Measurements from ENCODE around the gene ELOVL6.

DNA sequence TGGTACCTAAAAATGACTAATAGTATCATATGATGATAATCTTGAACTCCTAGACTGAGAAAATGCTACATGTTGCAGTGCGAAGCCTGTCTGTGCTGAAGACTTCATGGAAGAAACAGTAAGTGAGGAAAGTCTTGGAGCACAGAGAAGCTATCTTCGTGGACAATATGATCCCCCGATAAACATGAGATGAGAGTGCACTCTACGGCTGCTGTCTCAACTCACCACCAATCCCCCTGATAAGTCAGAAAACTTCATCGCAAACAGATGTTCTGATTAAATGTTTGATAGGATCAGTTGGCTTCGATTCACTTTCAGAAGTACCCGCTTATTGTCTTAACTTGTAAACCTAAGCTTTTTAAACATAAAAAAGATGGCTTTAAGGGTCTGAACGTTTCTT, 130.2 kb downstream of the ELOVL6 start:
- TF ChIP-seq POLR2A (IDR thresholded peaks at IDR 0.05) = no peak
- TF ChIP-seq, protein P1, sequence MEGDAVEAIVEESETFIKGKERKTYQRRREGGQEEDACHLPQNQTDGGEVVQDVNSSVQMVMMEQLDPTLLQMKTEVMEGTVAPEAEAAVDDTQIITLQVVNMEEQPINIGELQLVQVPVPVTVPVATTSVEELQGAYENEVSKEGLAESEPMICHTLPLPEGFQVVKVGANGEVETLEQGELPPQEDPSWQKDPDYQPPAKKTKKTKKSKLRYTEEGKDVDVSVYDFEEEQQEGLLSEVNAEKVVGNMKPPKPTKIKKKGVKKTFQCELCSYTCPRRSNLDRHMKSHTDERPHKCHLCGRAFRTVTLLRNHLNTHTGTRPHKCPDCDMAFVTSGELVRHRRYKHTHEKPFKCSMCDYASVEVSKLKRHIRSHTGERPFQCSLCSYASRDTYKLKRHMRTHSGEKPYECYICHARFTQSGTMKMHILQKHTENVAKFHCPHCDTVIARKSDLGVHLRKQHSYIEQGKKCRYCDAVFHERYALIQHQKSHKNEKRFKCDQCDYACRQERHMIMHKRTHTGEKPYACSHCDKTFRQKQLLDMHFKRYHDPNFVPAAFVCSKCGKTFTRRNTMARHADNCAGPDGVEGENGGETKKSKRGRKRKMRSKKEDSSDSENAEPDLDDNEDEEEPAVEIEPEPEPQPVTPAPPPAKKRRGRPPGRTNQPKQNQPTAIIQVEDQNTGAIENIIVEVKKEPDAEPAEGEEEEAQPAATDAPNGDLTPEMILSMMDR (IDR thresholded peaks at IDR 0.05) = no peak
